NCI-H2196 treated with DMSO at 0.1 percent for 48 hours (cell line): ENCODE measurements around the gene PIH1D1.

ENCODE experiments used
- DNase-seq: peaks from one replicate; lab custom pipeline; 2025; ENCODE audit not compliant: unreplicated experiment; lab: John Stamatoyannopoulos, UW

PIH1D1 gene

DNA sequence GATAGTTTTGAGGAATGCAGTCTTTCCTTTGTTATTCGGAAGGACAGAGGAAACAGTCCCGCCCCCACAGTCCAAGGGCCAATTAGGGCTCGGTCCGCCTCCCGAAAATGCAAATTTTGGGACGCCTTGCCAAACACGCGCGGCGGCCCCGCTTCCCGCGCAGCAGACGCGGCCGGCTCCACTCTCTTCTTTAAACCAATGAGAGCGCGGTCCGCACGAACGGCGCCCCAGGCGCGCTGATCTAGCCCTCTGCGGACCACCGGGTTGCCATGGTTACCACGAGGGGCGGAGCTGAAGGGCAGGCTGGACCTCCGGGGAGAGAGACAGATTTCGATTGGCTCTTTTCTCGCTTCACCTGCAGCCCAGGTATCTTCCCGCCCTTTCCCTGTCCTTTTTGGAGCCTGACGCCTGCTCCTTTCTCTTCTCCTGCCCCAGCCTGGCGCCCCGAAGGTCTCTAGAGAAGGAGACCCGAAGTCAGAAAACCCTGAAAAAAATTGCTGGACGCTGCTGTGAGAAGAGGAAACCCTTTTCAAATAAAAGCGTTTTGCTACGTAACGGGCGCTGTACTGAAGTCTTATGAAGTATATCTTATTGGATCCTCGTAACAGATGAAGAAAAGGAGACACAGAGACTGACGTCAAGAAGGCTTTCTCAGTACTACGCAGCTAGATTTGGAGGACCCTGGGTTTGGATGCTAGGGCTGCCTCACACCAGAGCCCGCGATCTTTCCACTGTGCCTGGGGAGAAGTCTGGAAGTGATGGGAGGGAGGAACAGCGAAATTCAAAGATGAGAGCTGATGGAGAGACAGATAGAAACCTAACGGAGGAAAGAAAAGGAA, 30.4 kb downstream of the PIH1D1 start:
- DNase-seq = peak; percentile 67

DNA sequence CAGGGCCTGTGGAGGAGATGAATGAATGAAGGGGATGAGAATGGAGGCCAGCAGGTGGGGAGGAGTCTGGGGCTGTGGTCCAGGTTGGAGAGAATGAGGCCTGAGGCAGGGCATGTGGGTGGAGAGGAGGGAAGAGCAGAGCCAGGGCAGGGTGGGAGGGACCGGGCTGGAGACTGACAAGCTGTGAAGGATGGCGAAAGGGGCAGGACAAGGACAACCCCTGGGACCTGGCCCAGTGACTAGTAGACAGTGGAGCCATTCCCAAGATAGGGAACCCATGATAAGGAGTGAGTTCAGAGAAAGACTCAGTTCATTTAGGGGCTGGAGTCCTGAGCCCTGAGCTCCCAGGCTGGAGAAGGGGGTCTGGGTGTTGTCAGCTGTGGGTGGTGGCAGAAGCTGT, 31.4 kb downstream of the PIH1D1 start:
- DNase-seq = no peak

DNA sequence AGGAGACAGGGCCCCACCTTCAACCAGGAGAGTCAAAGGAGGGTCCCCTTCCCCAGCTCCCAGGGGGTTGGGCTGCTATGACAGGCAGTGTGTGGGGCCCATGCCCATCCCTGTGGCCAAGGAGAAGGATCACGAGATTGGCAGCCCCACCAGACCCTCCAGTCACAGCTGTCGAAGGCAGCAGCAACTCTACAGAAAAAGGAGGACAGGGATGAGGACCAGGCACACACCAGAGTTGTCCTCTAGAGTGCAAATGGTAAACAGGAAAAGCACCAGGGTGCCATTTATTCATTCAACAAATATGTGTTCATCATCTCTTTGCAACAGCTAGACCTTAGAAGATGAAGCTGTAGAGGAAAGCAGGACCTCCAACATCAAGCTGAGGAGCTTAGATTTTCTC, 32.4 kb downstream of the PIH1D1 start:
- DNase-seq = no peak

DNA sequence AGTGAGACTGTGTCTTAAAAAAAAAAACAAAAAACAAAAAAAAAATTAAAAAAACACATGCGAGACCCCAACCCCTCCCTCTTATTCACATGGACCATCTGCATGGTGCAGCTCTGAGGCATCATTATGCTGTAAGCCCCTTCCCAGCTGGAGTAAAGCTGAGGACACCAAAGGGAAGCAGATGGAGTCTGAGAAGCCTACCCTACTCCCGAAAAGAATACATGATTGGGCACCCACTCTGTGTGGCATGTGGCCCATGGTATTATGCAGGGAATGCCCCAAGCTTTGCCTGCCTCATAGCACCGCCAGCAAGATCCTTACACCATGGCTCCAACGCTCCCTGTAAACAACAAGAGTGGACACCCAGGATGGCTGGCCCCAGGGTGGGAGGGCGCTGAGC, 33.1 kb downstream of the PIH1D1 start:
- no peak for DNase-seq

GRCh38 chr19:49417088-49417487, 34.5 kb downstream of the PIH1D1 start:
- DNase-seq = no peak

GRCh38 chr19:49415810-49416200, 35.8 kb downstream of the PIH1D1 start:
- no peak for DNase-seq

DNA sequence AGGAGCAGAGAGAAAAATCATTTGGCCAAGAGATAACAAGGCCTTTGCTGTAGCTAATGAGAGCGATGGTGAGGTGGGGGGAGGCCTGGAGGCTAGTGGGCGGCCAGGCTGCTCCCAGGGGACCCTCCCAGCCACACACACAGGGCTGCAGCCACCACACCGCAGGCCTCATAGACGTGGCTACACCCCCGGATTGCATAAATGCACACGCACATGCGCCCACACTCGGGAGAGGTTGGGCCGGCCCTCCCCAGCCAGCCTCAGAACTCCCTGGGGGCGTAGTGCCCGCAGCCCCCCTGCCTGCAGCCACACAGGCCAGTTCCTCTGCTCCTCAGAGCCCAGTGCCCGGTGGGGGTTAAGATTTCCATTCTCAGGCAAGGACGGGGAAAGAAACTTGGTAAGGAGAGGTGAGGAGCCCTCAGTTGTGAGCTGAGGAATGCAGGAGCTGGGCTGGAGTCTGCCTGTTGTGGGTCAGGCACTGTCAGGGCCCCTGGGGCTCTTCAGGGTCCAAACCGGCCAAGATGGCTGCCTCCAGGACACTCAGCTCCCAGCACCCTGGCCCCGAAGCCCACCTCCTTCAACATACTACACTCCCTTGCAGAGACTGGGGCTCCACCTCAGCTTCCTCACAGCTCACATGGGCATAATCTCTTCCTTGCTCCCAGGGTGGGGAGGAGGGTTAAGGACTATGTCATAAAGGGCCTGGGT, 36.4 kb downstream of the PIH1D1 start:
- no peak for DNase-seq

DNA sequence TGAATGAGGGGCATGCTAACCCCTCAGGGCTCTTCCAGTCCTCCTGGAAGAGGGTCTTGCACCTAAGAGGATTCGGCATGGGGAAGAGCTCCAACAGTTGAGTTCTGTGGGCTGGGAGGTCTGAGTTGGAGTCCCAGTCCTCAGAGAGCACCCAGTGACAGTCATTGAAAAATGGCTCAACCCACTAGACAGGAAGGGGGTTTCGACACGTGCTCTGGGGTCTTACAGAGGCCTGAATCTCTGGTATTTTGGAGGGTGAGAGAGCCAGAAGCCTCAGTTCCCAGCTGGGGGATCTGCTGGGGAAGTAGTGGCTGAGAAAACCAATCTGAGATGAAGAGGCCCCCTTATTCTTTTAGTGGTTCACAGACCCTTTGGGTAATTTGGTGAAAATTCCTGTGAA, 37.4 kb downstream of the PIH1D1 start:
- DNase-seq = no peak

DNA sequence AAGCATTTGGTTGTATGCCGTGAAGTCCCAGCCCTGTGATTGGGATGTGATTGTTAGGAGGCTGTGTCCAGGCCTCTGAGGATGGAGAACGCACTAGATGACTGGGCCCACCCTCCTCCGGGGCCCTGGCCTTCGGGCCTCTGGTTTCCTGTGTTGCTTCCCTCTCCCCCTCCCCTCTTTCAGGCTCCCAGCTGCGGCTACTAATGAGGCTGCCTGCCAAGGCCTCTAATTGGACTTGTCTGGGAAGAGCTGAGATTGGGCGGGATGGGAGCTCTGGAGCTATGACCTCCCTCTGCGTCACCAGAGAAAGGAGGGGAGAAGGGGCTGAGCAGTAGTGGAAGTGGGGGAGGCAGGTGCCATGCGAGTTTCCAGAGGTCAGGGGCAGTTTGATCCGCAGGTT, 38.3 kb downstream of the PIH1D1 start:
- DNase-seq = no peak

- DNase-seq = no peak
These were observed 39.8 kb downstream of the PIH1D1 start for GRCh38 chr19:49411681-49412326.

- no peak for DNase-seq
These were observed 42.1 kb downstream of the PIH1D1 start for GRCh38 chr19:49409441-49410029.

DNA sequence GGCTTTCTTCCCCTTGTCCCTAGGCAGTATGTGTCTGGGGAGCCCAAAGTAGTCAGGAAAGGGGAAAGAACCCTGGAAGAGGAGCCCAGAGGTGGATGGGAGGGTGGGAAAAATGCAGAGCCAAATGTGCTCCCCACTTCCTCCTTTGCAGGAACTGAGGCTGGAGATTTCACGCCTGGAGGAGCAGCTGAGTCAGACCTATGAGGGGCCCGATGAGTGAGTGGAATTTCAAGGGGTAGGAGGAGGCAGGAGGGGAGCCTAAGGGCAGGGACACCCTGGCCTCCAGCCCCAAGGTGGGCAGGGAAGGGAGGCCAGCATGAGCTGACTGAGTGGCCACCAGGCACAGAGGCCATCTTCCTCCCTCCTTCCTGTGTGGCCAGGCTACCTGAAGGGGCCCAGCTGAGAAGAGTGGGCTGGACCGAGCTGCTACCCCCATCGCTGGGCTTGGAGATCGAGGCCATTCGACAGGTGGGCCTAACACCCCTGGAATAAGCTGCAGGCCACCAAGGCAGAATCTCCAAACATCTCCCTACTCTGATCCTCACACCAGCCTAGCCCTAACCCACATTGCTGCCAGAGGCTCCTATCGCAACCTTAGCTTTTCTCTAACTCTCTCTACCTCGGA, 42.7 kb downstream of the PIH1D1 start:
- no peak for DNase-seq

DNA sequence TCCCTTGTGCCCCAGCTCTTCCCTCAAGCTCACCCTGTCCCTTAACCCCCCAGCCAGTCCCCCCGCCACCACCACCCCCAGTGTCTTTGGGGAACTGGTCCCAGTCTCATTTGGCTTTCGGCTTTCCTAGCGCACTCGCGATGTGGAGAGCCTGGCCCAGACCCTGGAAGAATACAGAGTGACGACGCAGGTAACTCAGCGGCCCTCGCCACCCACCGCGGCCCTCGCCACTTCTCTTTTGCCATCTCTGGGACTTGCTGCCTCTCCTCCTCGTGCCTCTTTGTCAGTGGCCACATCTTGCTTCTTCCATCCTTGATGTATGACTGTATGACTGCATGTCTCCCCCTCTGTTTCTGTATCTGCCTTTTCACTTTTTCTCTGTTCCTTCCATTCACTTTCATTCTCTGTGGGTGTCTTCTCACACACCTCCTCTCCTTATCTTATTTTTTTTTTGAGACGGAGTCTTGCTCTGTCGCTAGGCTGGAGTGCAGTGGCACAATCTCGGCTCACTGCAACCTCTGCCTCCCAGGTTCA, 44.1 kb downstream of the PIH1D1 start:
- no peak for DNase-seq

DNA sequence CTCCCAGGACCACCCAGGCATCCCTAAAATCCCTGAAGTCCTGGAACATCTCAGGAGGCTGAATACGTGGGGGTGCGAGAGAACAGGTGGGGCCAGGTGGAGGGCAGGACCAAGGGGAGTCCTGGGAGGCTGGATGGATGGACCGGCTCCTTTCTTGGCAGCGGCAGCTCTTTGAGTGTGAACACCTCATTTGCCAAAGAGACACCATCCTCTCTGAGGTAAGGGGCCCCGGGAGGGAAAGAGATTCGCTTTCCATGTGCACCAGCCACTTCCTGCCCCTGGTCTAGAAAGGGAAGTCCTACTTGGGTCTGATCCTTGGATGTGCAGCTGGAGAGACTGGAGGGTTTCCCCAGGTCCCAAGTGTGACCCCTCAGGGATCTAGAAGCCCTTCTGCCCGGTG, 44.5 kb downstream of the PIH1D1 start:
- DNase-seq = no peak

DNA sequence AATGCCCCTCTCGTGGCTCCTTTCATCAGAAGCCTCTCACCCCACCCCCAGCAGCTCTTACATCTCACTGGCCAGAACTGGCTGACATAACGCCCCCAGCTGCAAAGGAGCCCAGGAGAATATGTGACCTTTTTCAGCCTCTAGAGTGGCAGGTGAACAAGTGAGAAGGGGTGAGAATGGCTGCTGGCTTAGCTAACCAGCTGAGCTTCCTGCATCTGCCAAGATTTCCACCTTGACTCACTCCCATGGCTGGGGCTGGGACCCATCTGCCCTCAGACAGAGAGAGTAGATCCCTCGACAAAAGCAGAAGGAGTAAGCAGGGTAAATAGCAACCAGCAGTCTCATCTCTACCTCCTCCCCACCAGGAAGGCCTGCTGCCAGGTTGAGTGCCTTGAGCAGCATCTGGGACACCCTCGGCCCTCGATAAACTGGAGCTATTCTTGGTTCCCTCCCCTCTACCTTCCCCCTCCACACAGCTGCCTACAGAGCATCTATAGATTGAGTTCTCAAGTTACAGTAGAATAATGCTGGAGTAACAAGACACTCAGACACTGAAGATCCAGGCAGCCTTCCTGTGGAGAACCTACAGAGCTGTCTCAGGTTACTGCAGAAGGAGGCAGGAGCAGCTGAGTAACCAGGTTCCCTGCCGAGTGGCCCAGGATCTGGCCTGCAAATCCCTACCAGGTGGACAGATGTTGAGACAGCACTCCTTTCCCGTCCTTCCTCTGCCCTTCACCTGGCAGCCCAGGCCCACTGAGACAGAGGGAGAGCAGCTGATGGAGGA, 48.0 kb downstream of the PIH1D1 start:
- DNase-seq = peak; percentile 97

- DNase-seq = no peak
These were observed 51.6 kb downstream of the PIH1D1 start for GRCh38 chr19:49400029-49400428.

DNA sequence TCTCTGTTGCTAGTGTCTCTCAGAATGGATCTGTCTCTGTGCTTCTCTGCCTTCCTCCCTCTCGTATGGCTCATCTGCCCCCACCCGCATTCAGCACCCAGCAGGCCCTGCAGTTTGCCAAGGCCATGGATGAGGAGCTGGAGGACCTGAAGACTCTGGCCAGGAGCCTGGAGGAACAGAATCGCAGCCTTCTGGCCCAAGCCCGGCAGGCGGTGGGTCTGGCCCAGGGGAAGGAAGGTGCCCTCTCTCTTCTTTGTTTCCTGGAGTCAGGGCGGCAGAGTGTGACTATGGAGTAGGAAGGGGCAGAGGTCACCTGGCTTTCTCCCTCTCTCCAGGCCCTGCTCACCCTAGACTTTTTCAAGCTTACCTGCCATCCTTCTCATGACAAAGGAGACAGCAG, 52.7 kb downstream of the PIH1D1 start:
- no peak for DNase-seq

DNA sequence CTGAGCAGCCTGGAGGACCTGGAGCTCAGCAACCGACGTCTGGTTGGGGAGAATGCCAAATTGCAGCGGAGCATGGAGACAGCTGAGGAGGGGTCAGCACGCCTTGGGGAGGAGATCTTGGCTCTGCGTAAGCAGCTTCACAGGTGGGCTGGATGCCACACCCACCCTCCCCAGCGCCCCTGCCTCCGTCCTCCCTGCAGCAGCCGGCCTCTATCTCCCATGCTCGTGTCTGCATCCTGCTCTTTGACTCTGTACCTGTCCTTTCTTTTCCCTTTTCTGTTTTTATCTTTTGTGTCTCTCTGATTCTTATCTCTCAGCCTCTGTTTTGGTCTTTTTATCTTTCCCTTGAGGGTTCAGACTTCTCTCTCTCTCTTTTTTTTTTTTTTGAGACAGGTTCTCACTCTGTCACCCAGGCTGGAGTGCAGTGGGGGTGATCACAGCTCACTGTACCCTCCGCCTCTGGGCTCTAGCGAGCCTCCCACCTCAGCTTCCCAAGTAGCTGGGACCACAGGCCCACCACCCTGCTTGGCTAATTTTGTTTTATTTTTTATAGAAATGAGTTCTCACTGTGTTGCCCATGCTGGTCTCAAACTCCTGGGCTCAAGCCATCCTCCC, 53.5 kb downstream of the PIH1D1 start:
- DNase-seq = no peak

- DNase-seq = no peak
These were observed 54.7 kb downstream of the PIH1D1 start for GRCh38 chr19:49396738-49397505.
